ENCODE measurements around the gene SNTG2. TPM values are rescaled to one million over a fixed set of nuclear protein-coding genes. Genes with fewer than 3 reads are reported as not detected.

The SNTG2 gene
- polyA plus RNA-seq, 3 donors: not detected

- no peak overlapping the region for H3K27ac ChIP-seq (ENCODE audit: low read depth in 1 of 2, low read length in 2 of 2)
- intact Hi-C loops (cut with micrococcal nuclease): no loop called here
- no peaks in the 10 kb centered on the region for H4K20me1 ChIP-seq (ENCODE audit: insufficient read depth, low read length)
- TF ChIP-seq, protein P1, sequence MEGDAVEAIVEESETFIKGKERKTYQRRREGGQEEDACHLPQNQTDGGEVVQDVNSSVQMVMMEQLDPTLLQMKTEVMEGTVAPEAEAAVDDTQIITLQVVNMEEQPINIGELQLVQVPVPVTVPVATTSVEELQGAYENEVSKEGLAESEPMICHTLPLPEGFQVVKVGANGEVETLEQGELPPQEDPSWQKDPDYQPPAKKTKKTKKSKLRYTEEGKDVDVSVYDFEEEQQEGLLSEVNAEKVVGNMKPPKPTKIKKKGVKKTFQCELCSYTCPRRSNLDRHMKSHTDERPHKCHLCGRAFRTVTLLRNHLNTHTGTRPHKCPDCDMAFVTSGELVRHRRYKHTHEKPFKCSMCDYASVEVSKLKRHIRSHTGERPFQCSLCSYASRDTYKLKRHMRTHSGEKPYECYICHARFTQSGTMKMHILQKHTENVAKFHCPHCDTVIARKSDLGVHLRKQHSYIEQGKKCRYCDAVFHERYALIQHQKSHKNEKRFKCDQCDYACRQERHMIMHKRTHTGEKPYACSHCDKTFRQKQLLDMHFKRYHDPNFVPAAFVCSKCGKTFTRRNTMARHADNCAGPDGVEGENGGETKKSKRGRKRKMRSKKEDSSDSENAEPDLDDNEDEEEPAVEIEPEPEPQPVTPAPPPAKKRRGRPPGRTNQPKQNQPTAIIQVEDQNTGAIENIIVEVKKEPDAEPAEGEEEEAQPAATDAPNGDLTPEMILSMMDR (IDR thresholded peaks at IDR 0.05): no peak
- H3K27ac Mint-ChIP-seq: no peak overlapping the region
- no peak overlapping the region for H3K4me3 ChIP-seq (replicated peaks in 1 of 3; ENCODE audit: low read depth in 2 of 3, low read length in 3 of 3)
- DNase-seq: no peak
- WGBS (ENCODE audit: insufficient coverage): 93% methylated on average over 5 of the region's 10 CpGs
- no peaks in the 10 kb centered on the region for H3K4me1 Mint-ChIP-seq
- no peaks in the 10 kb centered on the region for H3K36me3 ChIP-seq (replicated peaks in 1 of 2; ENCODE audit: control insufficient read depth in 1 of 2, insufficient read depth in 2 of 2, low read length in 2 of 2)
- H3K79me2 ChIP-seq (ENCODE audit: insufficient read depth, low read length): no peaks in the 10 kb centered on the region
- no peaks in the 10 kb centered on the region for H3K36me3 Mint-ChIP-seq
- no peaks in the 10 kb centered on the region for H3K4me1 ChIP-seq (ENCODE audit: control insufficient read depth in 1 of 2, insufficient read depth in 2 of 2, low read length in 2 of 2)
- H3K9me3 Mint-ChIP-seq: peaks cover 6 to 19% (median 14%) of the 10 kb centered on the region in 7 donors
- no peak overlapping the region for H3K9ac ChIP-seq (ENCODE audit: insufficient read depth, low read length, poor library complexity, severe bottlenecking)
- H3K9me3 ChIP-seq (replicated peaks in 1 of 2; ENCODE audit: control insufficient read depth in 1 of 2, insufficient read depth in 1 of 2, low read length in 2 of 2): peaks cover 9 to 43% of the 10 kb centered on the region in 2 donors
- H3K27me3 ChIP-seq (ENCODE audit: control insufficient read depth in 2 of 2, insufficient read depth in 2 of 2, low read length in 2 of 2): no peaks in the 10 kb centered on the region
- no peak overlapping the region for H3K4me2 ChIP-seq (replicated peaks; ENCODE audit: extremely low read depth, low read length, poor library complexity, severe bottlenecking)
- peaks cover 0 to 2% (median 1%) of the 10 kb centered on the region in 3 donors for H3K27me3 Mint-ChIP-seq (ENCODE audit: low read depth in 3 of 3)
- H2AFZ ChIP-seq (ENCODE audit: insufficient read depth, low read depth, low read length, poor library complexity, severe bottlenecking): no peak overlapping the region
- H3K4me3 Mint-ChIP-seq: no peak overlapping the region
These were observed 402.9 kb downstream of the SNTG2 start for GRCh38 chr2:1353543-1353942.

GRCh38 chr2:1360144-1360543 is 409.5 kb downstream of the SNTG2 start:
- H3K27me3 Mint-ChIP-seq (ENCODE audit: low read depth in 3 of 3): peaks cover 0 to 6% (median 1%) of the 10 kb centered on the region in 3 donors
- H3K9ac ChIP-seq (ENCODE audit: insufficient read depth, low read length, poor library complexity, severe bottlenecking): no peak overlapping the region
- intact Hi-C loops (cut with micrococcal nuclease): no loop called here

More at GRCh38 chr2:1360144-1360543, 409.5 kb downstream of the SNTG2 start:
- no peak for DNase-seq
- H3K27ac Mint-ChIP-seq: peak overlapping the region in 1 of 7 donors; percentile 19
- TF ChIP-seq, protein P1 (IDR thresholded peaks at IDR 0.05): no peak
- Histone ChIP-seq H3K4me3 (replicated peaks in 1 of 3; ENCODE audit: low read depth in 2 of 3, low read length in 3 of 3) (no peak overlapping the region), H3K4me2 (replicated peaks; ENCODE audit: extremely low read depth, low read length, poor library complexity, severe bottlenecking) (no peak overlapping the region), H3K4me1 (ENCODE audit: control insufficient read depth in 1 of 2, insufficient read depth in 2 of 2, low read length in 2 of 2) (no peaks in the 10 kb centered on the region), H3K27me3 (ENCODE audit: control insufficient read depth in 2 of 2, insufficient read depth in 2 of 2, low read length in 2 of 2) (no peaks in the 10 kb centered on the region), H3K9me3 (replicated peaks in 1 of 2; ENCODE audit: control insufficient read depth in 1 of 2, insufficient read depth in 1 of 2, low read length in 2 of 2) (peaks cover 0 to under 1% of the 10 kb centered on the region in 2 donors), H3K27ac (ENCODE audit: low read depth in 1 of 2, low read length in 2 of 2) (no peak overlapping the region), H3K36me3 (replicated peaks in 1 of 2; ENCODE audit: control insufficient read depth in 1 of 2, insufficient read depth in 2 of 2, low read length in 2 of 2) (no peaks in the 10 kb centered on the region), H4K20me1 (ENCODE audit: insufficient read depth, low read length) (no peaks in the 10 kb centered on the region), H3K79me2 (ENCODE audit: insufficient read depth, low read length) (no peaks in the 10 kb centered on the region), H2AFZ (ENCODE audit: insufficient read depth, low read depth, low read length, poor library complexity, severe bottlenecking) (no peak overlapping the region)
- no peak overlapping the region for H3K4me3 Mint-ChIP-seq
- H3K36me3 Mint-ChIP-seq: no peaks in the 10 kb centered on the region
- H3K4me1 Mint-ChIP-seq: no peaks in the 10 kb centered on the region
- peaks cover 0 to 17% (median under 1%) of the 10 kb centered on the region in 7 donors for H3K9me3 Mint-ChIP-seq
- 100% methylated on average over 1 of the region's 1 CpG for WGBS (ENCODE audit: insufficient coverage)

Data from CD14-positive monocyte (primary cell).